ENCODE measurements around the gene GGPS1.
A peak's percentile ranks its signal among the peaks of the same experiment; 100 is the strongest.

- TF ChIP-seq CTCF (IDR thresholded peaks at IDR 0.05; ENCODE audit: borderline replicate concordance, extremely low read depth, low read length, poor library complexity, severe bottlenecking), result peak; percentile 13
- no peak for TF ChIP-seq EZH2 (IDR thresholded peaks at IDR 0.05; ENCODE audit: borderline replicate concordance, low read depth, low read length, severe bottlenecking)
Observed at GRCh38 chr1:235367000-235367908, 38.9 kb downstream of the GGPS1 start, which contains the start of gene TBCE.
